GM12892 (cell line): ENCODE data around the gene CLDN34.

Experiments
- POLR2A ChIP-seq: IDR thresholded peaks from 2 replicates; pipeline ENCODE4 v1.6.1; 2011; ENCODE audit warnings: low read depth, low read length, control low read depth
- POLR2AphosphoS5 ChIP-seq: IDR thresholded peaks from 2 replicates; pipeline ENCODE4 v1.6.1; 2011; ENCODE audit warnings: low read depth, low read length, control low read depth
- TAF1 ChIP-seq: IDR thresholded peaks from 2 replicates; pipeline ENCODE4 v1.6.1; 2011; ENCODE audit warnings: low read depth, mild to moderate bottlenecking, control low read depth, low read length, borderline replicate concordance

GRCh38 chrX:9988762-9989161, 21.6 kb downstream of the CLDN34 start:
- TF ChIP-seq POLR2A (no peak), POLR2AphosphoS5 (no peak), TAF1 (no peak)
